ENCODE measurements around the gene ARHGAP4.

GRCh38 chrX:153883163-153883843, 42.8 kb downstream of the ARHGAP4 start:
- TF ChIP-seq CTCF (IDR thresholded peaks at IDR 0.05 in 8 of 11, conservative IDR thresholded peaks at IDR 0.05 in 3 of 11), result no peak
- no peak for TF ChIP-seq POLR2A (IDR thresholded peaks at IDR 0.05)
- TF ChIP-seq POLR2AphosphoS5 (IDR thresholded peaks at IDR 0.05), result no peak
